Superior temporal gyrus (tissue), 1 donor: ENCODE measurements around the gene ABCG8.
"Not testable (repeated sequence)": the region's sequence is repeated elsewhere in the genome, so short reads cannot be mapped to it uniquely, and the experiment has no call there.

Experiments used
- DNase-seq: peaks from one replicate; pipeline ENCODE4 v3.0.0-alpha.2; 2016; ENCODE audit errors: extremely low spot score

ABCG8 gene

DNA sequence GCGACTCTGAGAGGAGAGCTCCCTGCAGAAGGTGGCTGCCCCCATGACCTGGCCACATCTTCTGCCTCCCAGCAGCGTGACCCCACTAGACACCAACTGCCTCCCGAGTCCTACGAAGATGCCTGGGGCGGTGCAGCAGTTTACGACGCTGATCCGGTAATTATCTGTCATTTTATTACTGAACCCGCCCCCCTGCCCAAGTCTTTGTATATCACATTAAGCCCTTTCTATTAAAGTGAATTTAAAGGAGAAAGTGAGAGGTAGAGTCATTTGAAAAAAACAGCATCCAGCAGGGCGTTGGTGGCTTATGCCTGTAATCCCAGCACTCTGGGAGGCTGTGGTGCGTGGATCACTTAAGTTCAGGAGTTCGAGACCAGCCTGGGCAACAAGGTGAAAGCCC lies 33.4 kb downstream of the ABCG8 start:
- DNase-seq = no peak

DNA sequence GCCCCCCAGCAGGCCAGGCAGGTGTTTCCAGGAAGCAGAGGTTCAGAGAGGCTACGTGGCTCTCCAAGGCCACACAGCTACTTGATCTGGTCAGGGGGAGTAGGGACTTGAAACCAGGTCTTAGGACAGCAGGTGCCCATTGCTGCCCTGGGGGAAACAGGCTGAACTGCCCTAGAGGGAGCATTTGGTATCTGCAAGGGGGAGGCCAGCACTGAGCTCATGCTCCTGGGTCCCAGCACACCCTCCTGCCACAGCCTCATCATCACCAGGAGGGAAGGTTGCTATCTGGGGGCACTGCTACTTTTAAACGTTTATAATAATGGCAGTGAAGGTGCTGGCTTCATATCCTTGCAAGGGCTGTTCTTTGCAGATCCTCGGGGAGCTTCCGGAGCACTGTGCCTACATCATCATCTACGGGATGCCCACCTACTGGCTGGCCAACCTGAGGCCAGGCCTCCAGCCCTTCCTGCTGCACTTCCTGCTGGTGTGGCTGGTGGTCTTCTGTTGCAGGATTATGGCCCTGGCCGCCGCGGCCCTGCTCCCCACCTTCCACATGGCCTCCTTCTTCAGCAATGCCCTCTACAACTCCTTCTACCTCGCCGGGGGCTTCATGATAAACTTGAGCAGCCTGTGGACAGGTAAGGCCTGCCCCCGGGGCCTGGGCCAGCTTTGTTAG lies 36.1 kb downstream of the ABCG8 start:
- no peak for DNase-seq

DNA sequence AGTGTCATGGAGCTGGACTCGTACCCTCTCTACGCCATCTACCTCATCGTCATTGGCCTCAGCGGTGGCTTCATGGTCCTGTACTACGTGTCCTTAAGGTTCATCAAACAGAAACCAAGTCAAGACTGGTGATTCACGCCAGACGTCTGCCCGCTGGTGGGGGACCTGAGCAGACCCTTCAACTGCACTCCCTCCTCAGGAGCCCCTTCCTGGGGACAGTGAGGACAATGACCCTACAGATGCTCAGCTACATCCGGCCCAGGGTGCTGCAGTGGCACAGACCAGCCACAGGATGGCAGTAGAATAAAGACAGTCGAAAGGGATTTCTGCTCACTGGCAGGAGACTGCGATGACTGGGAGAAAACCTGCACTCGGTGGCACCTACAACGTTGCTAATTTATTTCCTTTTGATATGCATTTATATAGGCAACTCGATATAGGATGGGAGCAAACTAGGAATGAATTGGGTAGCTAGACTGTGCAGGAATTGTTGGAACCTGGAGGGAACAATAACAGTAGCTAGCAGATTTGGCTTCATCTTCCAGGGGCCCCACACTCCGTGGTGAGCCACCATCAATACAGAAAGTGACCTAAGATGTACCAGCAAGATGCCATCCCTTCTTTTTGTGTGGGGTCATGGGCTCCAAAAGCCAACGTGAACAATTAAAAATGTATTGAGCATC lies 39.2 kb downstream of the ABCG8 start:
- DNase-seq = peak; percentile 83

DNA sequence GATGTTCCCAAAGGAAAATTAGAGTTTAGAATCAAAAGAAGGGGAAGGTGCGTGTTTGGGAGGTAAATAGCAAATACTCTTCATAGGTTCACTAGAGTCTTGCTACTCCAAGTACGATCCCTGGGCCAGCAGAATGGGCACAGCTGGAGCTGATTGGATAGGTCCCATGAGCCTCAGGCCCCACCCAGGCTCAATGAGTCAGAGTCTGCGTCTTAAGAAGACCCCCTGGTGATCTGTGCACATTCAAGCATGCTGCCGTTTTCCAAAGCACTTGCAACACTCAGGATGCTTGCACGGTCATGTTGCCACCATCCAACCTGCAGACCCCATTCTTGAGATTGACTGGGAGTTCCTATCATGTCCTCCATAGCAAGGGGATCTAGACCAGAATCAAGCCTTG lies 40.5 kb downstream of the ABCG8 start:
- DNase-seq = no peak

- no peak for DNase-seq
Observed at GRCh38 chr2:43880471-43880870, 41.7 kb downstream of the ABCG8 start.

DNA sequence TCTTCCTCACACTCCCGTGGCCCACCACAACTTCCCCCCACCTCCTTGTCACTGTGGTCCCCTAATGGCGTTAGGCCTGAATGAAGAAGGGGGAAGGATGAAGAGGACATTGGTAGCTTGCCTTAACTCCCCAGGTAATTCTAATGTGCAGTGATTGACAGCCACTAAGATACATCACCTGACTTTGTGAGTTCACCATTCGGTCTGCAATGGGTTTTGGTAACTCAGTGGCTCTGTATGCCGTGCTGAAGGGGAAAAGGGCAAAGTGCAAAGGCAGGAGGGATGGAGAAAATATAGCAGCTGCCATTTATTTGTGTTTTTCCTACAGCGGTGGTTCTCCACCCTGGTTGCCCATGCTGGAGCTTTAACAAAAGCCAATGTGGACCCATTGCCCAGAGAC lies 42.2 kb downstream of the ABCG8 start:
- DNase-seq = no peak

DNA sequence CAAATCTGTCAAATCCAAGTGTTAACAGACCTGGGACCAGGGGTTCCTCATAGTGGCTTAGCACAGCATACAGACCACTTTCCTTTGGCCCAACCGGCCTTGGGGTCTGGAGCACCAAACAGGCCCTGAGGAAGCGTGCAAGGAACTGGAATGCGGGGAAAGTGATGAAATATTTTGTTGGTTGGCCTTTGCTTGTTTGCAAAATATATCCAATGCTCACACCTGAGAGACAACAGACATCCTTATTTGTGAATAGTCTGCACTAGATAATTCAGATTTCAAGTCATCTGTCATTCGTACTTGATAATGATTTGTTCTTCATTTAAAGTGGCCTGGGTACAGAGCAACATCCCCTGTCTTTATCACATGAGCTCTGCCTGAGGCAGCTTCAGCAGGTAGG lies 43.5 kb downstream of the ABCG8 start:
- DNase-seq = no peak

- no peak for DNase-seq
Observed at GRCh38 chr2:43884689-43885088, 45.9 kb downstream of the ABCG8 start.

DNA sequence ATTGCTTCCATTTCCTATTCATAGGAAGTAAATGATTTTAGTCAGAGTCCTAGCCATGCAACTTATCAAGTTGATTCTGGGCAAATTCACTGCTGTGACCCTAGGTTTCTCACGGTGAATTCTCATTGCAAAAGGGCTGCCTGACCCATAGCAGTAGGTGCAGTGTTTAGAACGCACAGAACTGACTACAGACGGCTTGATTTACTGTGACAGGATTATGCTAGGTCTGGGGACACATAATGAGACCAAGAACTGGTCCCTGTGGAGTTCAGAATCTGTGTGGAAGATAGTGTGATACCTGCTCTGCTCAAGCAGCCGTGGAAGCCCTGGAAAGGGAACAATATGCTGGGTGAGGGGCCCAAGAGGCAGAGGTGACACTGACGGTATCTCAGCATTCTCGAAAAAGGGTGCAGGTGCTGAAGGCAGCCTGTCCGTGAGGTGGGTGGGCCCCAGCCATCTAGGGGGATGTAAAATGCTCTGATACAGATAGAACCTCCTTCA lies 46.4 kb downstream of the ABCG8 start:
- DNase-seq = no peak

DNA sequence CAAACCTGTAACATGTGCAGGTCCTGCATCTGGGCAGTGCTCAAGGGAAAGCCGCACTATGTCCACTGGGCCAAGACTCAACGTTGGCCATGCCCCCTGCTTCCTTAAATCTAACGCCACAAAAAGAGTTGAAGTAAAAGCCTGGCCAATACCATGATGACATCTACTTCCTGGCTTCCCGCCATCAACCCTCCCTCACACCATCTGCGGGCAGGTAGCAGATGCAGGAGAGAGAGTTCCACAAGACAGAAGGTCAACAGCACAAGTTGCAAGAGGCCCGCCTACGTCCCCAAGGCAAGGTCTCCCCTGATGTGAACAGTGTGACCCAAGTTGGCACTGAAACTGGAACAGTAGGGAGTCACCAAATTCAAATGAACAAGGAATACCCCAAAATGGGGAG lies 48.4 kb downstream of the ABCG8 start:
- DNase-seq = no peak

- no peak for DNase-seq
Observed at GRCh38 chr2:43889416-43889815, 50.6 kb downstream of the ABCG8 start.

GRCh38 chr2:43890855-43891254 lies 52.1 kb downstream of the ABCG8 start:
- no peak for DNase-seq

DNA sequence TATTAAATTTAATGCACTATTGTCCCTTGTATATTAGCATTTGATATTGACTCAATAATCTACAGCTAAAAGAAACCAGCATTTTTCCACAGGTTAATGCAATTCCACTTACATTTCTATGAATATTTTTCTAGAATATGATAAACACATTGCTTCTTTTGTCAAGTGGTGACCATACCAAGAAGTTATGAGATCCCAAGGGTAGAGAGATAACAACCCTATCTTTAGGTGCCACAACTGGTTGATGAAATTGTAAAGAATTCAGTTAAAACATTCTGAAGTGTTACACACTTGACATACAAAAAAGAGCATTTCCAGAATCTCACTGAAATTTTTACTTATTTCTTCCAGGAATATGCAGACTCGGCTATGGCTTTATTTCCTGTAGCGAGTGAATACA lies 56.0 kb downstream of the ABCG8 start:
- DNase-seq = no peak

DNA sequence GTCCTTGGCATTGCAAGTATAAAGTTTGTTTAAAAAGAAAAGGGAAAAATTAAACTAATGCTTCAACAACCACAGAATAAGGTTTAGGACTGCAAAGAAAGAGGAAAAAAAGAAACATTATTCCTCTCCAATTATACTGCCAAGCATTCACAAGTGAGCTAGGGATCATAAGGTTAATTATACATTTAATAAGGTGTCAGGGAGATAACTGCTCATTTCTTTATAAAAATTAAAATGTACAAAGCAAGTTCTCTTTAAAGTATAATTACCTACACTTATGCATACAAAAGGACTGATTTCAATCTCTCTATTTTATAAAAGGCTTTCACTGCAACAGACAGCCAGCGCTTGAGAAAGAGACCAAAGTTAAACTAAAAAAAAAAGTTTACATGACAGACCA lies 58.1 kb downstream of the ABCG8 start:
- no peak for DNase-seq

DNA sequence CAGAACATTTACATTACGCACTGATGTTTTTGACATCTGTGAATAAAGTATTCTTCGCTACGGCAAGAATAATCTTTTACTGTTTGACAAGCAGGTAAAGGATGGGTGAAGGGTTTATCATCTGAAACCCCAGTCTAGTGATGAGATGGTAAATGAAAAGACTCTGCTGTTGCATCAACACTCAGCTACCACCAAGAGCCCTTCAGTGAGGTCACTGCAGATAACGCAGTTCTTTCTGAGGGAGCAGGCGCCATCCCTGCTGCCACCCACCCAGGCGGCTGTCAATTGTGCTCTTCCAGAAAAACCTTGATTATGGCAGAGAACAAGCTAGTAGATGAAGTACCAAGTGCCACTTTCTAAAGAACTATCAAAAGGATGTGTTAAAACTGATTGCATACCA lies 58.7 kb downstream of the ABCG8 start:
- DNase-seq = no peak

DNA sequence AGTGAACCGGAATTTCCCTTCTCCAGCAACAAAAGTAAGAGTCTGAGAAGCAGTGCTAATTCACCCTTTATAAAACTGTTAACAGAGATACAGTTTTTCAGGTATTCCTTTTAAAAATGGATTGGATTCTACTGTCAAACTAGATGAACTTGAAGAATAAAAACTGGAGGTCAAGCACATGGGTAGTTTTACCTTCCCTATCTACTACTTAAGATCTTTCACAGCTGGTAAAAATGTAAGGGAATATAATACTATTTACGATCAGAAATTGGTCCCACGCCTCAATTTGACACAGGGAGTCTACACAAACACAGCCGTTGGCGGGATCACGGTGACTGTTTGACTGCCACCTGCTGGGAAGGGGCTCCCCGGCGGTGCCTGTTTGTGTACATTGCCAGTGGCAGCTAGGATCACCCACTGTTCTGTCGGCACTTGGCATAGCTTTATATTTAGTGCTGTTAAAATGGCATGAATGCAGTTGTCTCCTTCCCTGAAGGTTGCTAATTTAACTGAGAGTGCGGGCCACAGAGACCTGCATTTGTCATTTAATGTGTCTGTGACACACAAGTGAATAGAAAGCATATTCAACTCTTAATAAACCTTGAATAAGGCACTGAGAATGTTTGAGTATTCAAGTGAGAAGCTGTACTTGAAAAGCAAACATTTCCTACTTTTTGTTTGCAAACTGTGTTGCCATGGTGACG lies 59.5 kb downstream of the ABCG8 start:
- DNase-seq = peak; percentile 32

- DNase-seq = no peak
Observed at GRCh38 chr2:43898838-43899346, 60.1 kb downstream of the ABCG8 start.

- DNase-seq = no peak
Observed at GRCh38 chr2:43899589-43899988, 60.8 kb downstream of the ABCG8 start.

DNA sequence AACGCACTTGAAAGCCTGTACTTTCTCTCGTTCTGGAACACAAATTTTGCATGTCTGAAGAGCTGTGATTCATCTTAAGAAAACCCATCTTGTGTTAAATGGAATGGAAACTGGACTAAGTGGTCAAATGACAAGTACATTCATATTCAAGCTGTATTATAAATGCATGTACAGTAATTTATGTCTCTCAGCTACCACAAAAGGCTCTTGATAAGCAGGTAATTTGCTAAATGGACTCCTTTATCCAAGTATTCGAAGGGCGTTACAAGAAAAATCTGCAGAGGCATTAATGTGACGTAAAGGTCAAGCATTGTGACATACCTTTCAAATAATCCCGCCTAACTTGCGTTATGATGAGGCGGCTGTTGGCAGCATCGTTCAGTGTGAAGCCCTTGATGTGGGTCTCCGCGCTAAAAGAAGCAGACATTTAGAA lies 66.6 kb downstream of the ABCG8 start:
- DNase-seq = no peak

GRCh38 chr2:43905871-43906270 lies 67.1 kb downstream of the ABCG8 start:
- DNase-seq = no peak

DNA sequence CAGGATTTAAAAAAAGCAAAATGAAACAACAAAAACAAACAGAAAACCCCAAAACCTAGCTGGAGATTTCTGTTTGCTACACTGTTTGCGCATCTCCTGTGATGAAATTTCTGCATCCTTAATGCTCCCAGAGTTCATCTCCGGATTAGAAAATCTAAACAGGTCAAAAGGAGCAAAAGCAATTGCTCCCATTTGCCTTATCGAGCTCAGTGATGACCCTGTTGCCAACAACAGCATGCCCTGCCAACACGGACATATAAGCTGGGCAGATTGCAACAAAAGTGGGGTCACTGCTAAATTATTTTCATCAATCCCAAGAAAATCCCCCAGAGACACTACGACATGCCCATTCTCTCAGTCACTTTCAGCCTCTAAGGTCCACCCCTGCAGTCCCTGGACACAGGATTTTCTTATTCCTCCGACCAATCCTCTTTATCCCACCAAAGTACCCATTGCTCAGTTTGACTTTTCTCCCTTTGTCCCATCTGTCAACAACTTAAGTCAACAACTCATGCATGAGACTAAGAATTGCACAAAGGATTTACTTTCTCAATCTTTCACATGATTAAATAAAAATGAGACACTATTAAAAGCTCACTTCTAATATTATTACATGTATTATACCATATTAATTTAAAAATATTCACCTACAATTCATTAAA lies 67.8 kb downstream of the ABCG8 start:
- no peak for DNase-seq

GRCh38 chr2:43911136-43911790 lies 72.5 kb downstream of the ABCG8 start:
- DNase-seq = not testable (repeated sequence)
